ENCODE results near the gene GDF11. TPM values are rescaled to one million over a fixed set of nuclear protein-coding genes. Genes with fewer than 3 reads are reported as not detected.

Gene GDF11
- total RNA-seq = 1 to 10 TPM; 7.7 to 8.7 TPM

DNA sequence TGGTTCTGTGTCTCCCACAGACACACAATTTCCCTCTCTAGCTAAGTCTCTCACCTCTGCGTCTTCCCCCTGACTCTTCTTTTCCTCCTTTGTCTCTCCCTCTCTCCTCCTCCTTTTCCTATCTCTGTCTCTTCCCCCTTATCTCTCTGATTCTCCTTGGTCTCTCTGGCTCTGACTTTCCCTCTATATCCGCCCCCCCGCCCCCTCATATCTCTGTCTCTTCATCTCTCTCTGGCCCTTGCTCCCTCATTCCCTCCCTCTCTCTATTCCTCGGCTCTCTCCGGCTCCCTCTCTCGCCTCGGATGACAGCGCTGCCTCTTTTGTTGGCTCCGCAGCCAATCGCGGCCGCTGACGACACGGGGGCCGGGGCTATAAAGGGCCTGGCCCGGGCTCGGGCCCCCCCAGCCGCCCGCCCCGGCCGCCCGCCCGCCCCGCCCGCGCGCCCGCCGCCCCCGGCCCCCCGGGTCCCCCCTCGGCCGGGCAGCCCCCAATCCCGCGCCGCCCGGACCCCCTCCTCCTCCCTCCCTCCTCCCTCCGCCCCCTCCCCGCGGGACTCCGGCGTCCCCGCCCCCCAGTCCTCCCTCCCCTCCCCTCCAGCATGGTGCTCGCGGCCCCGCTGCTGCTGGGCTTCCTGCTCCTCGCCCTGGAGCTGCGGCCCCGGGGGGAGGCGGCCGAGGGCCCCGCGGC lies at the start of gene GDF11:
Gene GDF11, plus strand, starts transcription at position 404 of the 687 bp plus-strand sequence. Its CDS starts 195 bp downstream, at position 599.
- H3K27me3 Mint-ChIP-seq = no peaks in the 10 kb centered on the region
- H3K27ac Mint-ChIP-seq = peak within 1 kb of the TSS; percentile 42
- no peaks in the 10 kb centered on the region for H3K9me3 Mint-ChIP-seq
- no peaks in the 10 kb centered on the region for H3K36me3 Mint-ChIP-seq
- peaks cover 30% of the 10 kb centered on the region for H3K4me1 Mint-ChIP-seq (ENCODE audit: low read depth)
- intact Hi-C loops (cut with micrococcal nuclease) = loop anchor here (2.0 kb wide), 2 partner anchors 18 to 74 kb away; partner anchors contain the start of gene SARNP
- ChIA-PET CTCF (interaction anchor here (0.6 to 9.9 kb wide), 6 partner anchors 14 to 202 kb away, joined by 3 to 130 read pairs (median 6); partner anchors contain the start of gene DGKA), POLR2A (interaction anchor here (0.7 to 2.3 kb wide), 6 partner anchors 13 to 301 kb away, joined by 3 to 12 read pairs (median 5); partner anchors contain the start of genes CD63, ORMDL2 and SARNP)
- peak within 1 kb of the TSS; percentile 83 for H3K4me3 Mint-ChIP-seq
- DNase-seq = peak; percentile 83

DNA sequence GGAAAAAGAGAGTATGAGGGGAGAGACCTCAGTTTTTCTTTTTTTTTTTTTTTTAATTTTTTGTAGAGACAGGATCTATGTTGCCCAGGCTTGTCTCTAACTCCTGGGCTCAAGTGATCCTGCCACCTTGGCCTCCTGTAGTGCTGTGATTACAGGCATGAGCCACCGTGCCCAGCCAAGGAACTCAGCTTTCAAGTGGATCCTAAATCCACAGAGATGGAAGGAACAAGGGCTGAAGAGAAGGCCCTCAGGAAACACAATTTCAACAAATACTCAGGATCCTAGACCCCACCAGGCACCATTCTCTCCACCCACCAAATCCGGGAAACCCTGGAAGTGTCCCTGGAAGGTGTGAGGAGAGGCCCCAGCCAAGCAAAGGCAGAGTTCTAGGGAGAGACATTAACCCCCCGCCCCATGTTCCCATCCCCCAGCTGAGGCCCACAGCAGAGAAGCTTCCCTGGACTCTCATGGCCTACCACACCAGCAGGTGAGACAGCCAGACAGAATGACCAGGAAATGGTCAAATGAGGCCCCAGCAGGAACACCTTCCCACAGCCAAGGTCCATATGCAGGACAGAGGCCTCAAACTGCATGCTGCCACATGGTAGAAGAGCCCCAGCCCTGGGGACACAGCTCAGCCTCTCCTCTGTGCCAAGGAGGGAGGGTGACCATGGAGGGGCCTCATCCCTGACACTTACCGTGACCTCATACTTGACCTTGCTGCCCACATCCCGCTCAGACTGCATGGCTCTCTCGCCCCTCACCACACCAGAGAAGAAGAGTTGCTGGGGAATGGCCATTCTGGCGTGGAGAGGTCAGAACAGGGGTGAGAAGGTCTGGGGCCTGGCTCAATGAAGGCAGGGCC lies 49.4 kb upstream of the GDF11 start:
- DNase-seq = no peak
- H3K9me3 Mint-ChIP-seq = no peaks in the 10 kb centered on the region

DNA sequence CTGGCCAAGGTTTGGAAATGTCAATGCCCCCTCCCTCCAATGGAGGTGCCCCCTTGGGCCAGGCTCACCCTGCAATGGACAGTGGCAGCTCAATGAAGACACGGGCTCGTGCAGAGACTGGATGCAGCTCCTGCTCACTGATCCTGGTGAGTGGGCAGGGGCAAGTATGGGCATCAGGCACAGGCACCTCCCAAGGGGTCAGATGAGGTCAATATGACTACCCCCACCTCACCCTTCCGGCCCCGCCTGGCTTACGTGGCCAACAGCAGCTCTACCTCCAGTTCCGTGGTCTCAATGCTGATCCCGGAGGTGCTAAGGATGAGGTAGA lies 48.8 kb upstream of the GDF11 start:
- H3K4me3 Mint-ChIP-seq = no peak overlapping the region
- H3K36me3 Mint-ChIP-seq = no peaks in the 10 kb centered on the region
- H3K27ac Mint-ChIP-seq = no peak overlapping the region
- intact Hi-C loops (cut with micrococcal nuclease) = no loop called here
- no peak for DNase-seq
- no peaks in the 10 kb centered on the region for H3K4me1 Mint-ChIP-seq (ENCODE audit: low read depth)
- POLR2A ChIA-PET = no interaction called here
- no peaks in the 10 kb centered on the region for H3K27me3 Mint-ChIP-seq
- H3K9me3 Mint-ChIP-seq = no peaks in the 10 kb centered on the region
- CTCF ChIA-PET = interaction anchor here (0.6 kb wide), 1 partner anchor 192 kb away, joined by 5 read pairs; no protein-coding TSS in a partner anchor

More for the DNA sequence above, 49.4 kb upstream of the GDF11 start:
- intact Hi-C loops (cut with micrococcal nuclease) = no loop called here
- Mint-ChIP-seq H3K4me1 (ENCODE audit: low read depth) (no peaks in the 10 kb centered on the region), H3K4me3 (no peak overlapping the region), H3K36me3 (no peaks in the 10 kb centered on the region), H3K27ac (no peak overlapping the region), H3K27me3 (no peaks in the 10 kb centered on the region)
- ChIA-PET POLR2A (no interaction called here), CTCF (no interaction called here)

DNA sequence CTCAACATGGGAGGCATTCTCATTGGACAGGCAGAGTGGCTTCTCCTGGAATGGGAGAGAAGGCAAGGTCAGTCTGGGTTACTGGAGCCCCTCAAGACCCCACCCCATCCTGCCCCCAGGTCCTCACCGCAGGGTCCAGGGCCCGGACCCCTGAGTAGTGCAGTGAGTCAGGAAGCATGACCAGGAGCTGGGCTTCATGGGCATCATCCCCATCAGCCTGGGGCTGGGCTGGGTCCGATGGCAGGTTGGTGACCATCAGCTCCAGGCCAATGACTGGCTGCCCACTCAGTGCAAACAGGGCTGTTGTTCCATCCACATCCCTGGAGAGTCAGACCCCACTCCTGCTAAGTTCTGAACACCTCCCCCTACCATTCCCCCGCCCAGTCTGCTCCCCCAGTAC lies 48.3 kb upstream of the GDF11 start:
- no peak overlapping the region for H3K4me3 Mint-ChIP-seq
- DNase-seq = no peak
- no peaks in the 10 kb centered on the region for H3K36me3 Mint-ChIP-seq
- ChIA-PET CTCF (interaction anchor here (0.6 kb wide), 1 partner anchor 192 kb away, joined by 5 read pairs; no protein-coding TSS in a partner anchor), POLR2A (no interaction called here)
- H3K9me3 Mint-ChIP-seq = no peaks in the 10 kb centered on the region
- H3K27me3 Mint-ChIP-seq = no peaks in the 10 kb centered on the region
- no peak overlapping the region for H3K27ac Mint-ChIP-seq
- no peaks in the 10 kb centered on the region for H3K4me1 Mint-ChIP-seq (ENCODE audit: low read depth)
- intact Hi-C loops (cut with micrococcal nuclease) = no loop called here

DNA sequence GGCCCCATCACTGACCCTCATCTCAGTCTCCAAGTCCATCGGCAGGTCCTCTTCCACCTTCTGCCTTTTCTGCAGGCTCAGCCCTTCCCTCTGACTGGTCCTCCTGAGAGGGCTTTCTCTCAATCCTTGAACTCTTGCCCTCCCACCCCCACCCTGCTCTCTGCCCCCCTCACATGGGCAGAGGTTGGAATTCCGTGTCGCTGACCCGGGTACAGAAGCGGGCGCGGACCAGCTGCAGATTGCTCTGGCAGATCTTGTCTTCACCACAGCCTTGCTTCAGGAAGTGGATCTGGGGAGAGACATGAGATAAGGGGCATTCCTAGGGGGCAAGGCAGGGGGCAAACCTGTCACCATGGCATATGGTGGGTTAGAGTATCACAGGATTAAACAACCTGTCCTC lies 47.6 kb upstream of the GDF11 start:
- intact Hi-C loops (cut with micrococcal nuclease) = no loop called here
- Mint-ChIP-seq H3K27ac (no peak overlapping the region), H3K9me3 (no peaks in the 10 kb centered on the region), H3K4me3 (no peak overlapping the region), H3K4me1 (ENCODE audit: low read depth) (no peaks in the 10 kb centered on the region), H3K27me3 (no peaks in the 10 kb centered on the region), H3K36me3 (no peaks in the 10 kb centered on the region)
- DNase-seq = no peak
- POLR2A ChIA-PET = no interaction called here
- CTCF ChIA-PET = interaction anchor here (0.9 kb wide), 1 partner anchor 39 kb away, joined by 4 read pairs; no protein-coding TSS in a partner anchor

DNA sequence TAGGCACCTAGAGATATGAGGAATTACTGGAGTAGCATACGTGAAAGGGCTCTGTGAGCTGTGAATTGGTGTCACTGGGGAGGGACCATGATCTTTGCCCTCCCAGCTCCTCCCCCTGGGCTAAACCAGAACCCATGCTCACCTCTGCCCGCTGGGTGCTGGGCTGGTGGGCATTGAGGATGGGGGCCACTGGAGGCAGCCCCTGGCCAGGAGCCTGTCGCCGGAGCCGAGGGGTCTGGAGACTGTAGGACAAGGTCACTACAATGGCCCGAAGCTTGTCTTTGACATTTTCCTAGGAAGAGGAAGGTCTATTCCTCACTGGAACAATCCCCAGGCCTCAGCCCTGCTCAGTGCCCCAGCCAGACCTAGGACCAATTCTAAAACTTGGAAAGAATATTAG lies 46.8 kb upstream of the GDF11 start:
- H3K9me3 Mint-ChIP-seq = no peaks in the 10 kb centered on the region
- POLR2A ChIA-PET = no interaction called here
- no peak overlapping the region for H3K27ac Mint-ChIP-seq
- no peaks in the 10 kb centered on the region for H3K4me1 Mint-ChIP-seq (ENCODE audit: low read depth)
- no peaks in the 10 kb centered on the region for H3K36me3 Mint-ChIP-seq
- intact Hi-C loops (cut with micrococcal nuclease) = no loop called here
- no peak overlapping the region for H3K4me3 Mint-ChIP-seq
- H3K27me3 Mint-ChIP-seq = no peaks in the 10 kb centered on the region
- no peak for DNase-seq
- CTCF ChIA-PET = interaction anchor here (0.9 kb wide), 1 partner anchor 40 kb away, joined by 4 read pairs; no protein-coding TSS in a partner anchor

DNA sequence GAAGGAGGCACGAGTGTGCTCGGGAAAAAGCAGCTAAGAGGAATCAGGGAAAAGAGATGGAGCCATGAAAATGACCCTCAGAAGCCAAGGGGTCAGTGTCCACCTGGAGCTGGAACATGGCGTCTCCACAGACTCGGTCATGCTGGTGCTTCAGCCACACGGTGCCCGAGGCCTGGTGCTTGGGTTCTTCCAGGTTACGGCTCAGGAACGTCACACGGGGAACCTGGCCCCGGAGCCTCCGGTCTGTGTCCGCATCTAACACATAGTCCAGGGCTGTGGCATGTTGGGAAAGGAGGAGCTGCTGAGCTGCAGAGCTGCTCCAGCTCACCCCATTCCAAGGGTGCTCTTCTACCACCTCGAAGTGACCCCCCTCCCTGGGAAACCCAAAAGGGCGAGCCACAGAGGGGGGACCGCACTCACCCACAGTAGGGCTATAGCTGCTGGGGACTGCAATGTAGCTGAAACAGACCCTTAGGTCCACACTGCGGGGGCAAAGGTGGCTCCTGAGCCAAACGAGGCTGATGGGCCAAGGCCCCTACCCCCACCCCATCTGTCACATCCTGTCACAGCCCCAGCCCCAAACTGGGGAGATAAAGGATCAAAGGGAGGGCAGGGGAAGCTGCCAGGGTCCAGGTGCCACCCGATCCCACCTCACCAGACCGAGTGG lies 46.0 kb upstream of the GDF11 start:
- no peaks in the 10 kb centered on the region for H3K36me3 Mint-ChIP-seq
- no peak overlapping the region for H3K27ac Mint-ChIP-seq

DNA sequence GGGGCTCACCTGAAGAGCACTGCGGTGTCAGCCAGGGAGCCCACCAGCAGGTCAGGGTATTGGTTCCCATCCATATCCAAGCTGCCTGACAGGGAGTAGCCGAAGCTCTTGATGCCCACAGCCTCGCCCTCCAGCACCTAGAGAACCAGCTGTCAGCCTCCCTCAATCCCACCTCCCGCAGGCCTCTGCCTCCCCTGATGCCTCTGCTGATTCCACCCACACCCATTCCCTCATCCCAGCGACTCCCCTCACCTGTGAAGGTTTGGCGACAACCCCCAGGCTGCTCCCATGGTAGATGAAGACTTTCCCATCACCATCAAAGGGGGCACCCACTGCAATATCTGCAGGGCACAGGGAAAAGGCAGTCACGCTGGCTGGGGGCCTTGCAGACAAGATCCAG lies 45.2 kb upstream of the GDF11 start:
- ChIA-PET CTCF (no interaction called here), POLR2A (no interaction called here)
- Mint-ChIP-seq H3K27ac (no peak overlapping the region), H3K4me3 (no peak overlapping the region), H3K36me3 (no peaks in the 10 kb centered on the region), H3K4me1 (ENCODE audit: low read depth) (no peaks in the 10 kb centered on the region), H3K27me3 (no peaks in the 10 kb centered on the region), H3K9me3 (no peaks in the 10 kb centered on the region)
- DNase-seq = no peak
- intact Hi-C loops (cut with micrococcal nuclease) = no loop called here

More for the DNA sequence above, 46.0 kb upstream of the GDF11 start:
- Mint-ChIP-seq H3K4me3 (no peak overlapping the region), H3K27me3 (no peaks in the 10 kb centered on the region), H3K9me3 (no peaks in the 10 kb centered on the region), H3K4me1 (ENCODE audit: low read depth) (no peaks in the 10 kb centered on the region)
- ChIA-PET CTCF (interaction anchor here (0.7 to 0.9 kb wide), 2 partner anchors 9 to 15 kb away, joined by 3 to 5 read pairs; no protein-coding TSS in a partner anchor), POLR2A (no interaction called here)
- intact Hi-C loops (cut with micrococcal nuclease) = no loop called here
- no peak for DNase-seq

DNA sequence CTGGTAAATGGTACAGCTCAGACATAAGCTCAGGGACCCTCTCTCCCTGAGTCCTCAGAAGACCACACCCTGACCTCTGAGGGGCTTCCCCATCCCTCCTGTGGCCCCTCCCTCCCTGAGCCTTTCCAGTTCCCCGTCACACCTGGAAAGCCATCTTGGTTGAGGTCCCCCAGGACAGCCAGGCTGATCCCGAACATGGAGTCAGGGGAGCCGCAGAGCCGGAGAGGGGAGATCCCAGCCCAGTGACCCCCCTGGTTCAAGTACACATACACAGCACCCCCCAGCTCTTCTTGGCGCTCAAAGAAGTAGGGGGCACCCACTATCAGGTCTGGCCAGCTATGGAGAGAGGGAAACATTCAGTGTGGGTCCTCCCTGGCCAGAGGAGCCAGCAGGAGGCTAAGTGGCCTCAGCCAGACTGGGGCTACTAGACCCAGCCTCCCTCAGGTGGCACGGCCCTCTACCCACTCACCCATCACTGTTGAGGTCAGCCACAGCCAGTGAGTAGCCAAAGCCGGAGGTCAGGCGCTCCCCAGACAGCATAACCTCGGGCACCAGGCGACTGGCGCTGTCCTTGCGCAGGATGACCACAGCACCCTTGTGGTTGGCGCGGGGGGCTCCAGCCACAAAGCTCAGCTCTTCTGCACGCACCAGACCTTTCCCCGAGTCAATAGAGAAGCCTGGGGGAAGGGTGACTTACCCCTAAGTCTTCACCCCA lies 44.5 kb upstream of the GDF11 start:
- Mint-ChIP-seq H3K27me3 (no peaks in the 10 kb centered on the region), H3K27ac (no peak overlapping the region), H3K9me3 (no peaks in the 10 kb centered on the region), H3K4me1 (ENCODE audit: low read depth) (no peaks in the 10 kb centered on the region), H3K36me3 (no peaks in the 10 kb centered on the region), H3K4me3 (no peak overlapping the region)
- POLR2A ChIA-PET = no interaction called here
- CTCF ChIA-PET = interaction anchor here (1.6 kb wide), 1 partner anchor 42 kb away, joined by 8 read pairs; no protein-coding TSS in a partner anchor
- intact Hi-C loops (cut with micrococcal nuclease) = no loop called here
- no peak for DNase-seq

DNA sequence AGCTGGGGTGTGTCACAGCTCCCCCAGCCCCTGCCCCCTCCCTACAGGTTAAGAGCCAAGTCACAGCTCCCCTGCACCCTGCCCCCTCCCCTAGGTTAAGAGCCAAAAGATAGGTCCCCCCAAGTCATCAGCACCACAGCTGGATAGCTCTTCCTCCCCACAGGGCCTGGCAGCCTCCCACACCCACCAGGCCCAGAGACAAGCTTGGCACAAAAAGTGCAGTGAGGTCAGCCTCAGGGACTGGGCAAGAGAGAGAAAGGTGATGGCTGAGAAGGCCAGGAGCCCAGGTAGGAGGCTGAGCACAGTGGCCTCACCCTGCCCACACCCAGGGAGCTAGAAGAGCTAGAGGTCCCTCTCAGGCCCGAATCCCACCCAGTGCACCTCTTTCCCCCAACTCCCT lies 44.0 kb upstream of the GDF11 start:
- POLR2A ChIA-PET = no interaction called here
- no peaks in the 10 kb centered on the region for H3K4me1 Mint-ChIP-seq (ENCODE audit: low read depth)
- intact Hi-C loops (cut with micrococcal nuclease) = no loop called here
- no peak for DNase-seq
- no peak overlapping the region for H3K27ac Mint-ChIP-seq
- no peaks in the 10 kb centered on the region for H3K36me3 Mint-ChIP-seq
- CTCF ChIA-PET = interaction anchor here (1.6 kb wide), 1 partner anchor 43 kb away, joined by 8 read pairs; no protein-coding TSS in a partner anchor
- H3K27me3 Mint-ChIP-seq = no peaks in the 10 kb centered on the region
- H3K4me3 Mint-ChIP-seq = no peak overlapping the region
- H3K9me3 Mint-ChIP-seq = no peaks in the 10 kb centered on the region

DNA sequence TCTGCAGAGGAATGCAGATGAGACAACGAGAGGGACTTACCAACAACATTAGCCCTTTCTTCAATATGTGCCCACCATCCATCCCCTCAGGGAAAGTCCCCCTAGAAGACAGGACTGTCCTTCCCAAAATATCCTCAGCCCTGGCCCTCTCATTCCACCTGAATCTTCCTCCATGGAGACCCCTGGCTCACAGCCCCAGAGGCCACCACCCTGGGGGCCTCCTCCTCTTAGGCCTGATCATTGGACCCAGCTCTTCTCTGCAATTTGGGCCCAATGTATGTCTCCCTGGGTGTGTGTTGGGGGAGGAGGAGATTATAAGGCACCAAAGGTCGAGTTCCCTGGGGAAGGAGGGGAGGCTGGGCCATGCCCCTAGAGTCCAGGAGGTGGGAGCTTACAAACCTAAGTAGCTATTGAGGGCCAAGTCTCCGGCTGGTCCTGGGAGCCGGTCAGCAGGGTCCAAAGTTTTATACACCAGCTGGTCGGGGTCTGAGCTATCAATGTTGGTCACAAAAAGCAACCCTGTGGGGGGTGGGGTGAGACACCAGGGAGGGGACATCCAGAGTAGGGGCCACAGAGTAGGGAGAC lies 43.4 kb upstream of the GDF11 start:
- H3K4me3 Mint-ChIP-seq = no peak overlapping the region
- CTCF ChIA-PET = interaction anchor here (1.6 kb wide), 1 partner anchor 44 kb away, joined by 8 read pairs; no protein-coding TSS in a partner anchor
- H3K4me1 Mint-ChIP-seq (ENCODE audit: low read depth) = no peaks in the 10 kb centered on the region
- POLR2A ChIA-PET = no interaction called here
- no peaks in the 10 kb centered on the region for H3K9me3 Mint-ChIP-seq
- H3K27ac Mint-ChIP-seq = no peak overlapping the region
- H3K27me3 Mint-ChIP-seq = no peaks in the 10 kb centered on the region
- intact Hi-C loops (cut with micrococcal nuclease) = no loop called here
- no peaks in the 10 kb centered on the region for H3K36me3 Mint-ChIP-seq
- DNase-seq = no peak

Data from activated CD4-positive, alpha-beta memory T cell treated with anti-CD3 and anti-CD28 coated beads for 36 hours (primary cell).